GM18498 (cell line): ENCODE results near the gene CADM1.

Experiments used
- ATAC-seq: cut with Tn5 transposase; IDR thresholded peaks from one replicate; pipeline ENCODE4 v1.9.1; 2021; ENCODE audit warnings: mild to moderate bottlenecking, moderate library complexity; ENCODE audit not compliant: unreplicated experiment

Gene CADM1

DNA sequence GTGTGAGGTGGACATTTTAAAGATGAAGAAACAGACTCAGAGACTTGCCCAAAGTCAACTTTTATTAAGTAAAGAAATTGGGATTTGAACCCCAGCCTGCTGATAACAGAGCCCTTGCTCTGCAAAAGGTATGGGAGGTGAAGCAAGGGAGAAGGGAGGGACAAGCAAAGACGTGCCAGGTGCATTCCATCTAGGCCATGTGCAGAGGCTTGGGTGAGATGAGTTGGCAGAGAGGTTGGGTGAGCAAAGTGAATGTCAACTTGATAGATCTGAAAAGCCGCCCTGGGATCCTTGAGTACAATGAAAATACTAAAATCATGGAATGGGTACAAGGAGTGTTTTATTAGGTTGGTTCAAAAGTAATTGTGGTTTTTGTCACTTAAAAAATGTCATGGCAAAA, 341.3 kb downstream of the CADM1 start:
- ATAC-seq = no peak

DNA sequence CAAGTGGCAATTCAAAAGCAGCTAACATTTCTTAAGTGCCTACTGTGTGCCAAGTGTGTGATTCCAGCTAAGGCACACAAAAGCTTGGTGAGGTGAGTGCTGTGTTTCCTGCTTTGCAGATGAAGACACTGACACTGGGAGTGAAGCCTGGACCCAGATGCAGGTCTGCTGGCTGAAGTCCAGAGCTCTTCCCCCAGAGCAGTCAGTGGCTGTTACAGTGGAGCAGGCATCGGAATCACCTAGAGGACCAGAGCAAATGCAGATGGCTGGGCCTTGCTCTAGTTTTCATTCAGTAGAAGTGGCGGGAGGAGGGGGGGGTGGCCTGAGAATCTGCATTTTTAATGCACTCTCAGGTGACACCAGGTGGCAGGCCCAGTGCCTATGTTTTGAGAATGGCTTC, 342.3 kb downstream of the CADM1 start:
- no peak for ATAC-seq

DNA sequence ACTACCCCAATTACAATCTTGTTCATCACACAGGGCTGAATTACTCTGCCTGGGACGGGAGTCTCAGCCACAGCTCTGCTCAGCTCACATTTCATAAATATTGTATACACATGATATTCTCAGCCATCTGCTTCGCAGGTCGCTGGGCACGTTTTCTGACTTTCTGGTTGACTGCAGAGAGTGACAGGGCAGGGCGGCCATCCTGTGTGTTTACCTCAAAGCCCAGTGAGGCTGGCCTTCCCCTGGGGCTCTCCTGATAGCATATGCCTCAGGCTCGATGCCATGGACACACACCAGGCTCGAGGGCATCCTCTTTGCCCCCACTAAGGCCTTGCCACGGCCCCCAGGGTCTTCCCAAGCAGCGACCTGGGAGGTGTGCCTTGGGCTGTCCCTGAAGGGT, 345.0 kb downstream of the CADM1 start:
- ATAC-seq = no peak

DNA sequence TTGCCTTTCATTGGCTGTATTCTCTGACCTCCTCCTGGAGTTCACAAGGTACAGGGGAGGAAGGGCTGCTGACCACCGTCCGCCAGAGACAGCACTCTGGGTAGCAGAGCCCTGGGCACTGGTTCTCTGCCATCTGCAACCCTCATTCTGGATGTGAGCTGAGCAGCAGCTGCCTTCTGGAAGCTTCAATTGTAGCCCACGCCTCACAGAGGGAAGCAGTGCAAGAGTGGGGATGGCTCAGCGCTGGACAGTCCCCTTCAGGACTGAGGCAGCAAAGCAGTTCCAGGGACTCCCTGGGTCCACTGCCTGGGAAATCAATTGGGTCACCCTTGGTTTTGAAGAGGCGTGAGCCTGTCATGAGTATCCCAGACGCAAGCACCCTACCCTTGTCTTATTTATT, 346.2 kb downstream of the CADM1 start:
- no peak for ATAC-seq

DNA sequence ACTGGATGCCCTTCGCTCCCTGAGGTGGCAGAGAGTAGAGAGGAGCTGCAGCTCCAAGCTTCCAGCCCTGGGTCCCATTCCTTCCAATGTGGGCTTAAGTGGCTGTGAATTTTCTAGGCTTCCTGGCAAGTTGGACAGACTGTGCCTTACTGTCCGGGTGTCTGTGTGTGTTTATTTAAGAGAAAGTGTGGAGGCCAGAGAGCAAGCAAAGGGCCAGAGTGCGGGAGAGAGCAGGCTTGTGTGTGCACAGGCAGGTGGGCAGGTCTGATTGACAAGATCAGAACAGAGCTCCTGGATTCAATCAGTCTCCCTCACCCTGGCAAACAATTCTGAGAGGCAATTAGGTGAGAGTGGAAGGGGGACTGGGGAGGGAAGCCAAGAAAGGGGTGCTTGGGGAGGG, 347.0 kb downstream of the CADM1 start:
- no peak for ATAC-seq

DNA sequence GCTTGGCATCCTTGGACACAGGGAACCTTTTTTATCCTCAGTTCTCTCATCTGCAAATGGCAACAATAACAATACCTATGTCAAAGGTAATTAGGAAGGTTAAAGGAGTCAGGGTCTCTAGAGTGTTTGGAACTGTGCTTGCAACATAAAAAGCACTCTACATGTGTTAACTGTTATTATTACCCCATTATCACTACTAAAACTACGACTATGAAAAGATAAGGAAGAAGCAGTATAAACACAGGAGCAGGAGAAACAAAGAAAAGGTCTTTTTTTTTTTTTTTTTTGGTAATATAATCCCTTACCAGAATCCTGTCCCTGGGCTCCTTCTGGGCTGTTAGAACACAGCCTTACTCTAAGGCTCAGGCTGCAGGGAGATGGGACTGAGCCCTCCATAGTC, 348.2 kb downstream of the CADM1 start:
- no peak for ATAC-seq

DNA sequence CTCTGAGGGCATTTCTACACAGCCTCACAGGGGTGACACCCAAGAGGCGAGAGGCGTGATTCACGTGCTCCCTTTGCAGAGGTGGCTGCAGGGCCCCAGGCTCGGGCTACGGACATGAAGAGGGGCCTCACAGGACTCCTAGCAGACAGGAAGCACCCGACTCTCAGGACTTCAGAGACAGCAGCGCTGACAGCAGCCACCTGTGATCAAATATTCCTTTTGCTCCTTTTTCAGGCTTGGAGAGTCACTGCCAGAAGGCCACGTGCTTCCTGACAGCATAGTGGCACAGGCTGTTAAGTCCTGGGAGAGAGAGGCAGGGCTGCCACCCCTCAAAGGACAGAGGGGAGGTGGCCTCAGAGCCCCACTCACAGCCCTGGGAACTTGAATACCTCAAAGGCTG, 348.9 kb downstream of the CADM1 start:
- ATAC-seq = no peak

DNA sequence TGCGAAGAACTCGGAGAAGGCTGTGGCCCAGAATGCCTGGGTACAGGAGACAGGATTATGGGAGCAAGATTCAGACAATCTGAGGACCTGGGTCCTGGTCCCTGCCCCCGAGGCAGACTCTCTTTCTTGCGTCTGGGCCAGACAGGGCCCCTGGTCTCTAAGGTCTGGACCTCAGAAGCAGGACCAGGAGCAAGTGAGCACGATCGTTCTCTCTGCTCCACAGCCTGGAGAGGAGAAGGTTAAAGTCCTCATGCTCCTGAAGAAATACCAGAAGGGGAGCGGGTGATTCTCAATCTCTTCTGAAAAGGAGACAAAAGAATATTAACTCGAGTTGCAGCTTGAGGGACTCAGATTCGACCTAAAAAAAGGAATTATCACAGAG, 349.9 kb downstream of the CADM1 start:
- ATAC-seq = no peak

DNA sequence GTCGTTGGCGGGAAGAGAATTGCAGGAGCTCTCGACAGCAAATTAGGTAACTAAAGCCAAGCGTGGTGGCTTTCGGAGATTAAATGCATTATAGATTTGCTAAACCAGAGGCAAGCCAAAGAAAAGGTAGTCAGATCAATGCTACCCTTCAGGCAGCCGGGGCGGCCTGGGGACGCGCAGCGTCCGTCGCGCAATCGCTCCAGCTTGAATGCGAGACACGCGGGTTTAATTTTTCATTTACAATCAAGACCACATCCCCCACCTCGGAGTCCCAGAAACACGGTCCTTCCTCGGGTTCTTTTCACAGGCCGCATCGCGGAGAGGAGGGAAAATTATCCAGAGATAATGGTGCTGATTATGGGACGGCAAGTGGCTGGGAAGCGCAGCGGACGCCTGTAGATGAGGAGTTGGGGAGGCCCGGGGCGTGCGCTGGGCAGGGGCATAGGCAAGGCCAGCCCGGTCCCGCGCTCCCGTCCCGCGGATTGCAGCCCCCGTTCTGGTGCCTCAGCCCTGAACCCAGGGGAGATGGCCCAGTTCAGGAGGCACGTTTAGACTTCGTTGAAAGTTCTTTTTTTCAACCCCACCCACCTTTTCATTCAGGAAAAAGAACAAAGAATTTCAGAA, 350.4 kb downstream of the CADM1 start:
- ATAC-seq = no peak

DNA sequence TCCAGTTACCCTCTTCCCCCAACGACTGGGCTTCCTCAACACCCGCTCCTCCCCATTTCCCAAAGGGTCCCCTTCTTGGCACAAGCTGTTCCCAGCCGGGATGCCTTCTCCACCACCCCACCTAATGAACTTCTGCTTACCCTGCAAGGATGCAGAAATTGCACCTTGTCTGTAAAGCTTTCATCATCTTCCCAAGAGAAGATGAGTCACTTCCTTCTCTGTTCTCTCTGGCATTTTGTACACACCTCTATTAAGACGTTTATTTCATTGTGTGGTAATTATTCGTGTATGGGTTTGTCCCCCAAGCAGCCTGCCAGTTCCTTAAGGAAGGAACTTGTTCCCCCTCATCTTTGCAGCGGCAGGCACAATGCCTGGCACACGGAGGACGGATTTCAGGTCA, 351.1 kb downstream of the CADM1 start:
- no peak for ATAC-seq

DNA sequence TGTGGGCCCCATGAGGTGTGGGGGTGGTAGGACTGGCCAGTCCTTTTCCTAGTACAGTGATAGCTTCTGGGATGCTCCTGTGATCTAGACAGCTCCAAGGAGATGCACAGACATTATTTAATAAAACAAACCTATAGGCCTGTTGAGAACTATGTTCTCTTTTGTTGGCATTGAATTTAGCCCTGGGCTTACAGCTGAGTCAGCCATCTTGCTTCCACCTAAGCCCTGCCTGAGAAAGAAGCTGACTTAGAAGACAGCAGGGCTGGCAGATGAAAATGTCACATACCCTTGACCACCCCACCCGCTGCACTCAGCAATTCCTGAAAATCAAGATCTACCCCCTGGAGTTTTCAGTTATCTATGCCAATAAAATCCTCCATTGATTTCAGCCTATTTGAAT, 353.2 kb downstream of the CADM1 start:
- ATAC-seq = no peak

DNA sequence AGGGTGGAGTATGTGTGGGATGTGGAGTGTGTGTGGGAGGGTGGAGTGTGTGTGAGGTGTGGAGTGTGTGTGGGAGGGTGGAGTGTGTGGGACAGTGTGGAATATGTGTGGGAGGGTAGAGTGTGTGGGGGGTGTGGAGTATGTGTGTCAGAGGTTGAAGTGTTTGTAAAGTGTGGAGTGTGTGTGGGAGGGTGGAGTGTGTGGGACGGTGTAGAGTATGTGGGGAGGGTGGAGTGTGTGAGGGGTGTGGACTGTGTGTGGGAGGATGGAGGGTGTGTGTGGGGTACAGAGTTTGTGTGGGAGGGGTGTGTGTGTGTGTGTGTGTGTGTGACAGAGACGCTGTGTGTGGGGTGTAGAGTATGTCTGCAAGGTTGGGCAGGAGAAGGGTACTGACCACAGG, 355.5 kb downstream of the CADM1 start:
- ATAC-seq = no peak

DNA sequence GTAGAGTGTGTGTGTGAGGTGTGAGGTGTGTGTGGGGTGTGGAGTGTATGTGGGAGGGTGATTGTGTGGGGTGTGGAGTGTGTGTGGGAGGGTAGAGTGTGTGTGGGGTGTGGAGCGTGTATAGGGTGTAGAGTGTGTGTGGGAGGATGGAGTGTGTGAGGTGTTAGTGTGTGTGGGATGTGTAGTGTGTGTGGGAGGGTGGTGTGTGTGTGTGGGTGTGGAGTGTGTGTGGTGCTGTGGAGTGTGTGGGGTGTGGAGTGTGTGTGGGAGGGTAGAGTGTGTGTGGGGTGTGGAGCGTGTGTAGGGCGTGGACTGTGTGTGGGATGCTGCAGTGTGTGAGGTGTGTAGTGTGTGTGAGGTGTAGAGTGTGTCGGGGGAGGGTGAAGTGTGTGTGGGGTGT, 356.1 kb downstream of the CADM1 start:
- ATAC-seq = no peak

DNA sequence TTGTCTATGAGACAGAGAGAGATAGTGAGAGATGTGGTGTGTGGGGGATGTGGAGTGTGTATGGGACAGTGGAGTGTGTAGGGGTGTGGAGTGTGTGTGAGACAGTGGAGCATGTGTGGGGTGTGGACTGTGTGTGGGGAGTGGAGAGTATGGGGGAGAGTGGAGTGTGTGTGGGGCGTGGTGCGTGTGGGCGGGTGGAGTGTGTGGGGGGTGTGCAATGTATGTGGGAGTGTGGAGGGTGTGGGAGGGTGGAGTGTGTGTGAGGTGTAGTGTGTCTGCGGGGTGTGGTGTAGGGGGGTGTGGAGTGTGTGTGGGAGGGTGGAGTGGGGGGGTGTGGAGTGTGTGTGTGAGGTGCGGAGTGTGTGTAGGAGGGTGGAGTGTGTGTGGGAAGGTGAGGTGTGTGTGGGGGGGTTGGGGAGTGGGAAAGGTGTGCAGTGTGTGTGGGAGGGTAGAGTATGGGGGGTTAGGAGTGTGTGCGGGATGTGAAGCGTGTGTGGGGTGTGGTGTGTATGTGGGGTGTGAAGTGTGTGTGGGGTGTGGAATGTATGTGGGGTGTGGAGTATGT, 356.9 kb downstream of the CADM1 start:
- no peak for ATAC-seq

DNA sequence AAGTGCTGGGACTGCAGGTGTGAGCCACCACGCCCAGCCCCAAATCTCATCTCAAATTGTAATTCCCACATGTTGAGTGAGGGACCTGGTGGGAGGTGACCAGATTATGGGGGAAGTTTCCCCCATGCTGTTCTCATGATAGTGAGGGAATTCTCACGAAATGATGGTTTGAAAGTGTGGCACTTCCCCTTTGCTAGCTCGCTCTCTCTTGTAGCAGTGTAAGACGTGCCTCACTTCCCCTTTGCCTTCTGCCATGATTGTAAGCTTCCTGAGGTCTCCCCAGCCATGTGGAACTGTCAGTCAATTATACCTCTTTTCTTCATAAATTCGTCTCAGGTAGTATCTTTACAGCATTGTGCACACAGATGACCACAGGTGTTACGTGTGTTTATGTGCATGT, 357.8 kb downstream of the CADM1 start:
- ATAC-seq = no peak

DNA sequence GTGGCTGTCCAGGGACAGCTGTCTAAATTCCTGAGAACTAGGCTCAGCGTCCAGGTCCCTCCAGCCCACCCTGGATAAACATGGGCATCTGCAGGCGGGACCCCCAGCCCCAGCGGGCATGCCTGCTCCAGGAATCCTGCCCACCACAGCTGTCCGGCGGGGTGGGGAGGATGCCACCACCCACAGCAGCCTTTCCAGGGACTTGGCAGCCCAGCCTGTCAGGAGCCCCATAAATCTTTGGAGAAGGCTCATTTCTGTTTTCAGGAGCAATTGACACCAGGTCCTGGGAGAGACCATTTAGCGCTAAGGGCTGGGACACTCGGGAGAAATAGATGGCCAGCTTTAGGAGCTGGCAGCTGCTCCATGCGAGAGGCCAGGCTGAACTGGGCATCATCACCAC, 358.9 kb downstream of the CADM1 start:
- no peak for ATAC-seq

DNA sequence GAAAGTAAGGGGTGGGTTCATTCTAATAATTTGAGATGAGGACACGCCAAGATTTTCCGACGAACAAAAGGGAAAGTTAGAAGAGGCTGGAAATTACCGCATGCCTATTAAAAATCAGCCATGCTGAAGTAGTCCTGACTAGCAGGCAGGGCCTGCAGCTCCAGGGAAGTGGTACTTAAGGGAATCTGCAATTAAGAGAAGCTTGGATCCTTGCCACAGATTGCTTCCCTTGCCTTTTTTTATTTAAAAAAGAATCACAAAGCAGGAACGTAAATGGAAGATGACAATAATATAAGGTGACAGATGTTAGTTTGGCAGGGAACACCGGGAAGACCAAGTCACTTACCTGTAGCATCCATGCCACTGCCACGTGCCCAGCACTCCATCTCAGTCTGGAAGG, 359.3 kb downstream of the CADM1 start:
- no peak for ATAC-seq

DNA sequence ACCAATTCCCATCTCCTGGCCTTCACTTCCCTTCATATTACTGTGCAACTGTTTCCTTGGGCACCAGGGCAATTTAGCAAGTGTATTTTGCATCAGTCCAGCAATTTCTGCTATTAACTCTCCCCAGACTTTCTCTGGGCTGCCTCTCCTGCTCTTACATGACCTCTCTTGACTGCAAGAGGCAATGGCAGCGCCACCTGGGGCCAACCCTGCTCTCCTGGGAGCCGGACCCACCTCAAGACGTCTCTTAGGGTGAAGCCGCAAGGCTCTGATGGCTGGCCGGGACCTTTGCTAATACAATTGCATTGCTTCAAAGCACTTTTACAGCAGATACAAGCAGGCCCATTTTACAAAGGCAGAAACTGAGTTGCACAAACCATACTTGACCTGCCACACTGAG, 360.2 kb downstream of the CADM1 start:
- ATAC-seq = no peak

DNA sequence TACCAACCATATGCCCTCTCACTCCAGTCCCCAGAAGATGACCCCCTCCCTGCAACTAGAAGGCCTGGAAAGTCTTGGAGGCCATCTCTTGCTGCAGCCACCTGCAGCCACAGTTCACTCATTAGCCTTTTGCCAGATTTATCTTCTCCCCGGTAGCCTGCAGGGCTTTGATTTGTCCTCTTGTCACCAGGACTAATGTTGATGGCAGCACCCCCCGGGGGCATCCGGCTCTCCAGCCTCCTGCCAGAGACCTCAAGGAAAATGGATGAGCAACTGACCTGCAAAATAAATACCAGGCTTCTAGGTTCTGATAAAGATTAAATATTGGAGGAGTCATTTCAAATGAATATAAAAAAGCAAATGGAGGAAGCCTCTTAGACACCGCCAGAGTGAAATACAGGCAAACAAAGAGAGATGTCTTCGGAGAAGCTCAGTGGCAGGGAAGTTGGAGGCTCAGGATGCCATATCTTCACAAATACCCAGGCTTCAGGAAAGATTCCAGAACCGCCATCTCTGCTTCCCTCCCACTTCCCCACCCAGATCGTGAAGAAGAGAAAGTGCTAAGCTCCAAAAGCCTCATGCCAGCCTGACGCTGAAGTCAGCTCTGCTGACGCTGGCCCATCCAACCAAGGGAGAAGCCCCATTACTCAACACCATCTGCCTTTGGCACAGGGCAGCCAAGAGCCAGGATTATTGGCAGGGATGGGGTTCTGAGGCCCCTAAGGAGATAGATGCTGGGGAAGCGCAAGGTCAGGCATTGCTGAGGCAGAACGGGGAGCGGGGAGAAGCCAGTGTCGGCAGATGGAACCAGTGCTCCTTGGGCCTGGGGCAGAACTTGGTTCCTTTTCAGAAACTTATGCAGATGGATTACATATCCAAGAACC, 362.7 kb downstream of the CADM1 start:
- no peak for ATAC-seq

DNA sequence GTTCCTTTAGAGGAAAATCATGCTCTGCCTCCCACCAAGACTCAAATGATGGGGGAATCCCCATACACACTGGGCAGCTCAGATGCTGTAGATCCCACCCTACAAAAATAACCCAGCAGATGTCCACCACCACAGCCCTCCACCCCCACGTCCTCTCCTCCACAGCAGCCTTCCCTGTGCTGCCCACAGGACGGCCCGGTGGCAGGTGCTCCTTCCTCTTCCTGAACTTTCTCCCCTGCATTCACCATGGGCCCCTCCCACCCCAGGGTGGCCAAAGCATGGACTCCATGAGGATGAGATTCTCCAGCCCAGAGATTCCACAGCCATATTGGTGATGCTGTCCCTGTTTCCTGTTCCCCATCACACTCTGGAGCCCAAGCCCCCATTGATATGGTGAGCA, 368.3 kb downstream of the CADM1 start:
- no peak for ATAC-seq

DNA sequence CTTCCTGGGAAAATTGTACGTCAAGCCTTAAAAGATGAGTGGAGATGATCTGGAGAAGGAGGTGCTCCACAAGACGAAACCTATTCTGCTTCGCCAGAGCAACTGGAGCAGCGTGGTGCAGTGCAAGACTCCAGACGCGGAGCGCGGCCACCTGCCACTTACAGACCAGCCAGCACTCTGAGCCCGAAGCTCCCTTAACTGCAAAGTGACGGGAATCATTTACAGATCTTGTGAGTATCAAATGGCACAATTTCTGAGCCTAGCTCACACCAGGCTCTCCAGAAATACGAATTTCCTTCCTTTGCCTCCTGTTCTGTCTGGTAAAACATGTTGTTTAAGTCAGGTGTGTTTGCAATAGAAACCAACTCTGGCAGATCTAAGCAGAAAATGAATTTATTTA, 369.3 kb downstream of the CADM1 start:
- ATAC-seq = no peak

DNA sequence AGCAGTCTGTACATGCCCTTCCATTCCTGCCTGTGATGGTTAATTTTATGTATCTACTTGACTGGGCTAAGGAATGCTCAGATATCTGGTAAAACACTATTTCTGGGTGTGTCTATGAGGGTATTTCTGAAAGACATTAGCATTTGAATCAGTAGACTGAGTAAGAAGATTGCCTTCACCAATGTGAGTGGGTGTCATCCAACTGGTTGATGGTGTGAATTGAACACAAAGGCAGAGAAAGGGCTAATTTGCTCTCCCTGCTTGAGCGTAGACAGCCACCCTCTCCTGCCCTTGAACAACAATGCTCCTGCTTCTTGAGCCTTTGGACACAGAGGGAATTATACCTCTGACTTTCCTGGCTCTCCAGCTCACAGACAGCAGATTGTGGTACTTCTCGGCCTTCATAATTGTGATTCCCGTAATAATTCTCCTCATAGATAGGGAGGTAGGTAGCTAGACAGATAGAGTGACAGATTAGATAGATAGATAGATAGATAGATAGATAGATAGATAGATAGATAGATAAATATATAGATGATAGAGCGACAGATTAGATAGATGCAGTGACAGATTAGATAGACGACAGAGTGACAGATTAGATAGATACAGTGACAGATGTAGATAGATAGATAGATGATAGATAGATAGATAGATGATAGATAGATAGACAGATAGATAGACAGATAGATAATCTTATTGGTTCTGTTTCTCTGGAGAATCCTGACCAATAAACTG, 370.6 kb downstream of the CADM1 start:
- no peak for ATAC-seq
